ENCODE data around the gene POLR2F. TPM values are rescaled to one million over a fixed set of nuclear protein-coding genes. Genes with fewer than 3 reads are reported as not detected.

POLR2F gene
- total RNA-seq, 4 donors from 2014 or later: 45.7 to 93.0 (median 72.1) TPM

- Histone ChIP-seq H3K4me1 (peaks cover 13 to 52% (median 22%) of the 10 kb centered on the region in 4 donors), H3K4me3 (no peak overlapping the region), H3K36me3 (peaks cover 44 to 100% (median 95%) of the 10 kb centered on the region in 4 donors), H3K9me3 (no peaks in the 10 kb centered on the region), H3K27ac (replicated peaks in 1 of 4) (peak overlapping the region in 3 of 4 donors; percentile 32 to 56 (median 48)), H3K27me3 (no peaks in the 10 kb centered on the region)
- intact Hi-C loops (cut with DNase I): no loop called here
- no peak for DNase-seq (ENCODE audit: extremely low spot score)
- 71% methylated on average over 10 of the region's 25 CpGs for WGBS
- TF ChIP-seq, protein P1, sequence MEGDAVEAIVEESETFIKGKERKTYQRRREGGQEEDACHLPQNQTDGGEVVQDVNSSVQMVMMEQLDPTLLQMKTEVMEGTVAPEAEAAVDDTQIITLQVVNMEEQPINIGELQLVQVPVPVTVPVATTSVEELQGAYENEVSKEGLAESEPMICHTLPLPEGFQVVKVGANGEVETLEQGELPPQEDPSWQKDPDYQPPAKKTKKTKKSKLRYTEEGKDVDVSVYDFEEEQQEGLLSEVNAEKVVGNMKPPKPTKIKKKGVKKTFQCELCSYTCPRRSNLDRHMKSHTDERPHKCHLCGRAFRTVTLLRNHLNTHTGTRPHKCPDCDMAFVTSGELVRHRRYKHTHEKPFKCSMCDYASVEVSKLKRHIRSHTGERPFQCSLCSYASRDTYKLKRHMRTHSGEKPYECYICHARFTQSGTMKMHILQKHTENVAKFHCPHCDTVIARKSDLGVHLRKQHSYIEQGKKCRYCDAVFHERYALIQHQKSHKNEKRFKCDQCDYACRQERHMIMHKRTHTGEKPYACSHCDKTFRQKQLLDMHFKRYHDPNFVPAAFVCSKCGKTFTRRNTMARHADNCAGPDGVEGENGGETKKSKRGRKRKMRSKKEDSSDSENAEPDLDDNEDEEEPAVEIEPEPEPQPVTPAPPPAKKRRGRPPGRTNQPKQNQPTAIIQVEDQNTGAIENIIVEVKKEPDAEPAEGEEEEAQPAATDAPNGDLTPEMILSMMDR (IDR thresholded peaks at IDR 0.05): no peak
- no peak for TF ChIP-seq POLR2A (IDR thresholded peaks at IDR 0.05; ENCODE audit: low read depth)
- TF ChIP-seq POLR2AphosphoS5 (IDR thresholded peaks at IDR 0.05): no peak
- TF ChIP-seq EP300 (IDR thresholded peaks at IDR 0.05): no peak
Observed at GRCh38 chr22:37918580-37919270, 34.8 kb upstream of the POLR2F start.

DNA sequence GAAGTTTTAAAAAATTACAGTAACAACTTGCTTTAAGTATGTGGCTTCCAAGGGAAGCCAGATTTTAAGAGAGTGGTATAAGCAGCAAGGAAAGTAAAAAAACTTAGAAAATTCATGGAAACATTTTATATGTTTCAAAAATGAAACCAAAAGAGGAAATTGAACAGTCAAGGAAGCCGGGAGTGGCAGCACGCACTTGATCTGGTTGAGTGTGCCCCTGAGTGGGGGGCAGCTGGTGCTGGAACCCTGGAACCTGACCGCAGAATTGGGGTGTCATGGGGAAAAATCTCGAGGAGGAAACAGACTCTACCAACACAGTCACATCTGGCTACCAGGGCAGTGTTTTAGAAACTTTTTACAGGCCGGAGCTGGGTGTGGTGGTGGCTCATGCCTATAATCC, 33.4 kb upstream of the POLR2F start:
- WGBS: 77% methylated on average over 5 of the region's 5 CpGs
- H3K9me3 ChIP-seq: no peaks in the 10 kb centered on the region
- H3K27me3 ChIP-seq: no peaks in the 10 kb centered on the region
- H3K4me3 ChIP-seq: no peak overlapping the region
- TF ChIP-seq POLR2A (IDR thresholded peaks at IDR 0.05; ENCODE audit: low read depth) (no peak), EP300 (IDR thresholded peaks at IDR 0.05) (no peak), POLR2AphosphoS5 (IDR thresholded peaks at IDR 0.05) (no peak)
- TF ChIP-seq, protein P1 (IDR thresholded peaks at IDR 0.05): no peak
- H3K36me3 ChIP-seq: peaks cover 41 to 100% (median 95%) of the 10 kb centered on the region in 4 donors
- peaks cover 10 to 65% (median 28%) of the 10 kb centered on the region in 4 donors for H3K4me1 ChIP-seq
- DNase-seq (ENCODE audit: extremely low spot score): no peak
- peak overlapping the region in 3 of 4 donors; percentile 21 to 58 (median 38) for H3K27ac ChIP-seq (replicated peaks in 1 of 4)
- intact Hi-C loops (cut with DNase I): no loop called here

DNA sequence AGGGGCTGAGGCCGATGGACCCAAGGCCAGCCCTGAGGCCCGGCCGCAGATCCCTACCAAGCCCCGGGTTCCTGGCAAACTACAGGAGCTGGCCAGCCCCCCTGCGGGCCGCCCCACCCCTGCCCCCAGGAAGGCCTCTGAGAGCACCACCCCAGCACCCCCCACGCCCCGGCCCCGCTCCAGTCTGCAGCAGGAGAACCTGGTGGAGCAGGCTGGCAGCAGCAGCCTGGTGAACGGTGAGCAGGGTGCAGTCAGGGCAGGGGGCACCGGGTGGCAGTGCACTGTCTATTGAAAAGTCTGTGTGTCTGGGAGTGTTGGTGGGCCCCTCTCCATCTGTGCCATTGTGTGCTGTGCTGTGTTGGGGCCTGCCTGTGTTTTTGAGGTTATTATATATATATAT, 31.3 kb upstream of the POLR2F start:
- H3K27ac ChIP-seq (replicated peaks in 1 of 4): peak overlapping the region; percentile 16 to 25 (median 22)
- no peaks in the 10 kb centered on the region for H3K9me3 ChIP-seq
- H3K27me3 ChIP-seq: no peaks in the 10 kb centered on the region
- 83% methylated on average over 6 of the region's 11 CpGs for WGBS
- H3K4me3 ChIP-seq: no peak overlapping the region
- H3K4me1 ChIP-seq: peaks cover 10 to 63% (median 31%) of the 10 kb centered on the region in 4 donors
- intact Hi-C loops (cut with DNase I): no loop called here
- peaks cover 50 to 100% (median 96%) of the 10 kb centered on the region in 4 donors for H3K36me3 ChIP-seq
- TF ChIP-seq EP300 (IDR thresholded peaks at IDR 0.05) (no peak), POLR2AphosphoS5 (IDR thresholded peaks at IDR 0.05) (no peak), POLR2A (IDR thresholded peaks at IDR 0.05; ENCODE audit: low read depth) (no peak)
- TF ChIP-seq, protein P1 (IDR thresholded peaks at IDR 0.05): no peak
- DNase-seq (ENCODE audit: extremely low spot score): no peak

DNA sequence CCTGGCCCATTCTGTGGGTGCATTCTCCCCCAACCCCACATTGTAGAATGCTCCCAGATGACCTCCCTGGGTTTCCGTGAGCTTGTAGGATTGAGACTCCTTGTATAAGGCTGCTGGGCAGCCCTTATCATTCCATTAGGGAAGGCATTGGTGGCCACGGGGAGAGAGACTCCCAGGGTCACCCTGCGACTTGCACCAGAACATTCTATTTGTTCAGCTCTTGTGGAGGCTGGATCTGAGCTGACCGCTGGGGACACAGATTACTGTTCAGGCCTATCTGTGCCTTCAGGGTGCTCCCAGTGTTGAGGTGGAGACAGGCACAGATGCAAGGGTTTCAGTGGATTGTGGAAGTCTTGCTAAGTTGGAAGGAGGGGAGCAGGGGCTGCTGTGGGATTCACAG, 29.6 kb upstream of the POLR2F start:
- Histone ChIP-seq H3K36me3 (peaks cover 57 to 100% (median 96%) of the 10 kb centered on the region in 4 donors), H3K27me3 (no peaks in the 10 kb centered on the region), H3K27ac (replicated peaks in 1 of 4) (peak overlapping the region in 3 of 4 donors; percentile 40 to 61 (median 54)), H3K4me1 (peaks cover 3 to 54% (median 26%) of the 10 kb centered on the region in 4 donors), H3K4me3 (no peak overlapping the region), H3K9me3 (no peaks in the 10 kb centered on the region)
- WGBS: 100% methylated on average over 4 of the region's 4 CpGs
- TF ChIP-seq POLR2A (IDR thresholded peaks at IDR 0.05; ENCODE audit: low read depth) (no peak), EP300 (IDR thresholded peaks at IDR 0.05) (no peak), POLR2AphosphoS5 (IDR thresholded peaks at IDR 0.05) (no peak)
- TF ChIP-seq, protein P1 (IDR thresholded peaks at IDR 0.05): no peak
- DNase-seq (ENCODE audit: extremely low spot score): no peak
- intact Hi-C loops (cut with DNase I): no loop called here
